Measurements from ENCODE around the gene ZC3H7B. TPM values are rescaled to one million over a fixed set of nuclear protein-coding genes. Genes with fewer than 3 reads are reported as not detected.

Gene ZC3H7B
- polyA plus RNA-seq, 1 experiment: 59.4 TPM

DNA sequence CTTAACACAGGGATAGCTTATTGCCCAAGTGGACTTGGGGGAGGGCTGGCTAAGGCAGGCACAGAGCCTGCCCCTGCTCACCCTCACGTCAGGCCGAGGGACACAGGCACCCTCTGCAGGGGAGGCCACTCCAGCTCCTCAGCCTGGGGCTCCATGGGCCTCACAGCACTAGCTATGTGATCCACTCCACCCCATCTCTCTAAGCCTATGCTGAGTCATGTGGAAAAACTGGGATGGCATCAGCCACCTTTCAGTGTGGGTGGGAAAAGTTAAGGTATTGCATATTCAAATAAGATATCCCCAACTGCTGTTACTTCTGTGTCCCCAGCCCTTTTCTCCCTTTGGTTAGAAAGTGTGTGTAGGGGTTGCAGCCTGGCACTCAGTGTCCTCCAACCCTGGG lies 37.6 kb upstream of the ZC3H7B start:
- H3K36me3 ChIP-seq (ENCODE audit: control insufficient read depth, insufficient read depth, low read length): peaks cover 59% of the 10 kb centered on the region
- TF ChIP-seq, protein P1, sequence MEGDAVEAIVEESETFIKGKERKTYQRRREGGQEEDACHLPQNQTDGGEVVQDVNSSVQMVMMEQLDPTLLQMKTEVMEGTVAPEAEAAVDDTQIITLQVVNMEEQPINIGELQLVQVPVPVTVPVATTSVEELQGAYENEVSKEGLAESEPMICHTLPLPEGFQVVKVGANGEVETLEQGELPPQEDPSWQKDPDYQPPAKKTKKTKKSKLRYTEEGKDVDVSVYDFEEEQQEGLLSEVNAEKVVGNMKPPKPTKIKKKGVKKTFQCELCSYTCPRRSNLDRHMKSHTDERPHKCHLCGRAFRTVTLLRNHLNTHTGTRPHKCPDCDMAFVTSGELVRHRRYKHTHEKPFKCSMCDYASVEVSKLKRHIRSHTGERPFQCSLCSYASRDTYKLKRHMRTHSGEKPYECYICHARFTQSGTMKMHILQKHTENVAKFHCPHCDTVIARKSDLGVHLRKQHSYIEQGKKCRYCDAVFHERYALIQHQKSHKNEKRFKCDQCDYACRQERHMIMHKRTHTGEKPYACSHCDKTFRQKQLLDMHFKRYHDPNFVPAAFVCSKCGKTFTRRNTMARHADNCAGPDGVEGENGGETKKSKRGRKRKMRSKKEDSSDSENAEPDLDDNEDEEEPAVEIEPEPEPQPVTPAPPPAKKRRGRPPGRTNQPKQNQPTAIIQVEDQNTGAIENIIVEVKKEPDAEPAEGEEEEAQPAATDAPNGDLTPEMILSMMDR (IDR thresholded peaks at IDR 0.05; ENCODE audit: insufficient read depth, low read depth, low read length): no peak
- H3K27me3 ChIP-seq (ENCODE audit: control insufficient read depth, insufficient read depth, low read length): no peaks in the 10 kb centered on the region
- ChIA-PET CTCF (interaction anchor here (1.4 kb wide), 1 partner anchor 11 kb away, joined by 3 read pairs; no protein-coding TSS in a partner anchor), POLR2A (no interaction called here)
- no peak overlapping the region for H3K4me3 ChIP-seq (ENCODE audit: low read depth, low read length)
- no peak for DNase-seq (ENCODE audit: low read depth)

DNA sequence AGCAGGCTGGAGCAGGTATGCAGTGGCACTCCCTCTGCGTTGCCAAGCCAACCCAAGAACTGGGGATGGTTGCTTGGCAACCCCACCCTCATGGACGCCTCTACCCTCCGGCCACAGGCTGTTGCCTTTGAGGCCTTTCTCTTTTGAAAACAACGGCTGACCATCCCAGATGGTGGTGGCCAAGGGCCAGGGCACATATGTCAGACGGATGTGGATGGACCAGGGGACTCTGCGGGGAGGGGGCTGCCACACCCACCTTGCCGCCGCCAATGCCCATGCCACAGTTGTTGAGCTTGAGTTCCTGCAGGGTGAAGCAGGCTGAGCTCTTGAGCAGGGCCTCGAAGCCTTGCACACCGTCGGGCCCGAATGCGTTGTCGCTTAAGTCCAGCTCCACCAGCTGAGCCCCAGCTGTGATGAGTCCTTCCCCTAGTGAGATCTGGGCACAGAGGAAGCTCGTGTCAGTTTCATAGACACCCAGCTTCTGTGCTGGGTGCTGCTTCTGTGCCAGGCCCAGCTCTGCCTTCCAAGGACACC lies 36.9 kb upstream of the ZC3H7B start:
- DNase-seq (ENCODE audit: low read depth): no peak
- TF ChIP-seq, protein P1 (IDR thresholded peaks at IDR 0.05; ENCODE audit: insufficient read depth, low read depth, low read length): no peak
- H3K27me3 ChIP-seq (ENCODE audit: control insufficient read depth, insufficient read depth, low read length): no peaks in the 10 kb centered on the region
- peaks cover 56% of the 10 kb centered on the region for H3K36me3 ChIP-seq (ENCODE audit: control insufficient read depth, insufficient read depth, low read length)
- no peak overlapping the region for H3K4me3 ChIP-seq (ENCODE audit: low read depth, low read length)
- ChIA-PET POLR2A (interaction anchor here (0.6 kb wide), 1 partner anchor 117 kb away, joined by 3 read pairs; the partner anchor contains the start of gene TEF), CTCF (interaction anchor here (1.4 kb wide), 1 partner anchor 10 kb away, joined by 3 read pairs; no protein-coding TSS in a partner anchor)

DNA sequence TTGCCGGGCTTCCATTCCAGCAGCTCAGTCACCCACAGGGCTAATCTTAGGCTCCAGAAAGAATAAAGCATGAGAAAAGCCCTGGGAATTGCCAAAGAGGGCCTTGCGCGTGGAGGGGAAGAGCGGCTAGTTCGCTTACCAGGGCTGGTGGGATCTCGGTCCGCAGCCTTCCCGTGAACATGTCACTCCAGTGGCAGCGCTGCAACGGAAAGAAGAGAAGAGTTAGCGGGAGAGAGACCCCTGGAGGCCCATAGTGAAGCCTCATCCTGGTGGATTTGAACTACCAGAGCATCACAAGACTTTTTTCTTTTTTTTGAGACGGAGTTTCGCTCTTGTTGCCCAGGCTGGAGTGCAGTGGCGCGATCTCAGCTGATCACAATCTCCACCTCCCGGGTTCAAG lies 33.4 kb upstream of the ZC3H7B start:
- DNase-seq (ENCODE audit: low read depth): no peak
- Histone ChIP-seq H3K4me3 (ENCODE audit: low read depth, low read length) (no peak overlapping the region), H3K36me3 (ENCODE audit: control insufficient read depth, insufficient read depth, low read length) (peaks cover 39% of the 10 kb centered on the region), H3K27me3 (ENCODE audit: control insufficient read depth, insufficient read depth, low read length) (no peaks in the 10 kb centered on the region)
- TF ChIP-seq, protein P1 (IDR thresholded peaks at IDR 0.05; ENCODE audit: insufficient read depth, low read depth, low read length): no peak
- CTCF ChIA-PET: no interaction called here
- POLR2A ChIA-PET: no interaction called here

DNA sequence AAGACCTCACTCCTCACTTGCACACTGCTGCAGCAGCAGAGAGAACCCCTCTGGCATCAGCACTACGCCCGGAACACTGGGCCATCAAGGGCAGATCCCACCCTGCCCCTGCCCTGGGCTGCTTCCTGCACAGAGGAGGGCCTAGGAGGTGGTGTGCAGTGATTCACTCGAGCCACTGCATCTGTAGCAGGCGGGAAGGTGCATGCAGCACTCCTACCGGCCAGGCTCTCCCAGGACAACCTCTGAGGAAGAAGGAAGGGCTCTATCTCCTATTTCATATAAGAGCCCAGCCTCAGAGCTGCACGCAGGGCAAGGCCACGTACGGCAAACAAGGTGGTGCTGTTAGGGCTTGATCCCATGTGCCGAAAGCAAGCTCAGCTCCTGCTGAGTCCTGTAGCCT lies 29.5 kb upstream of the ZC3H7B start:
- CTCF ChIA-PET: no interaction called here
- Histone ChIP-seq H3K27me3 (ENCODE audit: control insufficient read depth, insufficient read depth, low read length) (no peaks in the 10 kb centered on the region), H3K36me3 (ENCODE audit: control insufficient read depth, insufficient read depth, low read length) (peaks cover 32% of the 10 kb centered on the region), H3K4me3 (ENCODE audit: low read depth, low read length) (no peak overlapping the region)
- POLR2A ChIA-PET: no interaction called here
- TF ChIP-seq, protein P1 (IDR thresholded peaks at IDR 0.05; ENCODE audit: insufficient read depth, low read depth, low read length): no peak
- no peak for DNase-seq (ENCODE audit: low read depth)

DNA sequence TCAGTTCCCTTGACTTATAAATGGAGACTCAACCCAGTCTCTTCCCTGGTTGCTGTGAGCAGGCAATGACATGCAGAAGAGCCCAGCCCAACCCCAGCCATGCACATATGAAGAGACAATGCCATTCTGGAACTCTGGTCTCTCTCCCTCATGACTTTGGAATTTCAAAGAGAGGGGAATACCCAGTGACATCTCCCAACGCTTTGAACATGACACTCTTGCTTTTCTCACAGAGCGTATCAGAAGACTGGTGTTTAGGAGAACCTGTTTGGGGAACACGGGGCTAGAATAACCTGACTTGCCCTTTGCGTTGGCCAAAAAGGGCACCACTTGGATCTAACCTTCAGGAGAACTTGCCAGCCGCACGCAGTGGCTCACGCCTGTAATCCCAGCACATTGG lies 28.2 kb upstream of the ZC3H7B start:
- H3K36me3 ChIP-seq (ENCODE audit: control insufficient read depth, insufficient read depth, low read length): peaks cover 25% of the 10 kb centered on the region
- no peaks in the 10 kb centered on the region for H3K27me3 ChIP-seq (ENCODE audit: control insufficient read depth, insufficient read depth, low read length)
- CTCF ChIA-PET: no interaction called here
- TF ChIP-seq, protein P1 (IDR thresholded peaks at IDR 0.05; ENCODE audit: insufficient read depth, low read depth, low read length): no peak
- POLR2A ChIA-PET: no interaction called here
- no peak overlapping the region for H3K4me3 ChIP-seq (ENCODE audit: low read depth, low read length)
- no peak for DNase-seq (ENCODE audit: low read depth)
